Measurements from ENCODE around the gene EEF1G. TPM values are rescaled to one million over a fixed set of nuclear protein-coding genes. Genes with fewer than 3 reads are reported as not detected.
A peak's percentile ranks its signal among the peaks of the same experiment; 100 is the strongest.

EEF1G gene
- total and polyA plus RNA-seq, 2 donors (not counting 1 experiment from before 2014, with no cell fraction given): 1,582 to 1,867 TPM

DNA sequence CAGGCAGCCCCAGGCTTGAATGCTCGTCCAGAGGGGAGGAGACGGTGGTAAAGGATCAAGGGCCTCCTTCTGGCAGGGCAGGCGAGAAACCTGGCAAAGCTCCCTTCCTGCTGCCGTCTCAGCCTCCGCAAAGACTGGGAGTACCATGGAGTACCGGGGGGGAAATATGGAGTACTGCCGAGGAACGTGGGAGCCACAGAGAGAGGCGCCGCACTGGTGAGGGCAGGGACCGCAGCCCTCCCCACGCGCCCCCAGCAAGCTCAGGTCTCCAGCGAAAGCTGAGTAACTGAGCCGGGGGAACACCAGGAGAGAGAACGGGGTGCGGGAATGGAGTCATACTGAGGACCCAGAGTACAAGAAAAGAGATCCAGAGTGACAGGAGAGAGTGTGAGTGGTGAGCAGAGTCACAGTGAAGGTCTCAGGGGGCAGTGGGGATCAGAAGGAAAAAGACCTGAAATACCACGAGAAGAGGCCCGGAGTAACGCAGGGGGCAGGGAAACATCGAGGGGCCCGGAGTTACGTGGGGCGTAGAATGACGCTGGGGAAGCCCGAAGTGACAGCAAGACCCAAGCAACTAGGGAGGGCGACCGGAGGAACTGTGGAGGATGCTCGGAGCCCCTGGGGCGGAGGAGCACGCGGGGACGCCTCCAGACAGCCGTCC is 38.1 kb upstream of the EEF1G start:
- Histone ChIP-seq H3K79me2 (ENCODE audit: control insufficient read depth, insufficient read depth, low read length) (peaks cover 67% of the 10 kb centered on the region), H3K9me3 (ENCODE audit: control extremely low read depth in 1 of 3, control insufficient read depth in 2 of 3, insufficient read depth in 1 of 3, low read length in 2 of 3) (no peaks in the 10 kb centered on the region), H3K4me3 (ENCODE audit: control extremely low read depth in 1 of 5, extremely low read depth in 1 of 5, insufficient read depth in 1 of 5, low read depth in 2 of 5, low read length in 4 of 5) (peak overlapping the region; percentile 70 to 84 (median 75)), H3K9ac (ENCODE audit: low read length) (peak overlapping the region; percentile 74), H3K4me1 (ENCODE audit: control insufficient read depth in 2 of 2, insufficient read depth in 2 of 2, low read length in 2 of 2) (peaks cover 10 to 29% of the 10 kb centered on the region in 2 donors), H4K20me1 (ENCODE audit: control insufficient read depth, insufficient read depth, low read length, poor library complexity, severe bottlenecking) (peaks cover 7% of the 10 kb centered on the region), H2AFZ (ENCODE audit: insufficient read depth, low read depth, low read length, poor library complexity, severe bottlenecking) (peak overlapping the region; percentile 90), H3K4me2 (replicated peaks; ENCODE audit: low read depth, low read length, poor library complexity, severe bottlenecking) (peak overlapping the region; percentile 90), H3K27ac (ENCODE audit: low read length in 2 of 2) (peak overlapping the region; percentile 76 to 96), H3K27me3 (replicated peaks in 1 of 4; ENCODE audit: control extremely low read depth in 1 of 4, control insufficient read depth in 3 of 4, insufficient read depth in 4 of 4, low read length in 3 of 4) (no peaks in the 10 kb centered on the region), H3K36me3 (replicated peaks in 1 of 2; ENCODE audit: control extremely low read depth in 1 of 2, control insufficient read depth in 1 of 2, extremely low read depth in 1 of 2, insufficient read depth in 2 of 2, low read length in 1 of 2) (peaks cover 0 to 34% of the 10 kb centered on the region in 2 experiments)
- H3K4me1 Mint-ChIP-seq: peaks cover 28% of the 10 kb centered on the region
- ChIA-PET POLR2A (interaction anchor here (0.5 to 2.7 kb wide), 6 partner anchors 10 to 230 kb away, joined by 3 to 16 read pairs (median 6); partner anchors contain the start of genes MTA2, TUT1, UBXN1 and ZBTB3), CTCF (interaction anchor here (0.8 to 3.7 kb wide), 13 partner anchors 10 to 82 kb away, joined by 3 to 32 read pairs (median 4); partner anchors contain the start of genes B3GAT3, C11orf98, CSKMT and EEF1G)
- TF ChIP-seq EZH2 (IDR thresholded peaks at IDR 0.05; ENCODE audit: borderline replicate concordance, insufficient read depth, low read depth, low read length, poor library complexity, severe bottlenecking): no peak
- TF ChIP-seq, protein P1, sequence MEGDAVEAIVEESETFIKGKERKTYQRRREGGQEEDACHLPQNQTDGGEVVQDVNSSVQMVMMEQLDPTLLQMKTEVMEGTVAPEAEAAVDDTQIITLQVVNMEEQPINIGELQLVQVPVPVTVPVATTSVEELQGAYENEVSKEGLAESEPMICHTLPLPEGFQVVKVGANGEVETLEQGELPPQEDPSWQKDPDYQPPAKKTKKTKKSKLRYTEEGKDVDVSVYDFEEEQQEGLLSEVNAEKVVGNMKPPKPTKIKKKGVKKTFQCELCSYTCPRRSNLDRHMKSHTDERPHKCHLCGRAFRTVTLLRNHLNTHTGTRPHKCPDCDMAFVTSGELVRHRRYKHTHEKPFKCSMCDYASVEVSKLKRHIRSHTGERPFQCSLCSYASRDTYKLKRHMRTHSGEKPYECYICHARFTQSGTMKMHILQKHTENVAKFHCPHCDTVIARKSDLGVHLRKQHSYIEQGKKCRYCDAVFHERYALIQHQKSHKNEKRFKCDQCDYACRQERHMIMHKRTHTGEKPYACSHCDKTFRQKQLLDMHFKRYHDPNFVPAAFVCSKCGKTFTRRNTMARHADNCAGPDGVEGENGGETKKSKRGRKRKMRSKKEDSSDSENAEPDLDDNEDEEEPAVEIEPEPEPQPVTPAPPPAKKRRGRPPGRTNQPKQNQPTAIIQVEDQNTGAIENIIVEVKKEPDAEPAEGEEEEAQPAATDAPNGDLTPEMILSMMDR (IDR thresholded peaks at IDR 0.05): no peak
- H3K4me3 Mint-ChIP-seq: peak overlapping the region; percentile 97
- H3K27ac Mint-ChIP-seq: peak overlapping the region; percentile 99
- ATAC-seq (ENCODE audit: low read depth): peak; percentile 16
- intact Hi-C loops (cut with micrococcal nuclease): loop anchor here (1.0 to 2.0 kb wide), 6 partner anchors 10 to 115 kb away; partner anchors contain the start of genes C11orf98, CSKMT, GANAB and HNRNPUL2
- H3K9me3 Mint-ChIP-seq (ENCODE audit: insufficient read depth): no peaks in the 10 kb centered on the region
- H3K27me3 Mint-ChIP-seq: no peaks in the 10 kb centered on the region
- under 1% methylated on average over 32 of the region's 34 CpGs for WGBS (ENCODE audit: insufficient coverage)
- DNase-seq: peak; percentile 86

All from B cell (primary cell).